T-helper 9 cell (primary cell): ENCODE measurements around the gene RIPOR3.
"Not testable (repeated sequence)": the region's sequence is repeated elsewhere in the genome, so short reads cannot be mapped to it uniquely, and the experiment has no call there.

ENCODE experiments used
- DNase-seq: peaks from one replicate; pipeline ENCODE4 v3.0.0-alpha.2; 2020

RIPOR3 gene

DNA sequence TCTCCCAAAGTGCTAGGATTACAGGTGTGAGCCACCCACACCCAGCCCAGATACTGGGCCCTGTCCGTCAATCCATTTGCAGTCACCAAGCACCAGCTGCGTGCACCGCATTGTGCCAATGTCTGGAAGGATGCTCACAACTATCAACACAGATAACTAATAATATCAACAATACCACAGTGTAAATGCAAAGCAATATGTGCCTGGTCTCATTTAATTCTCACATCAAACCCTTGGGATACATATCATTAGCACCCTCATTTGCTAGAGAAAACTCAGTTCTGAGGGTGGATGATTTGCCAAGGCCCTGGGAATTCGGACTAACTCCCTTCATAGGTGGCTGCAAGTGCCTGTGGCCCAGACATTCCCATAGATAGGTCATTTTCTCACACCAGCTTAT is 14.5 kb downstream of the RIPOR3 start:
- DNase-seq = no peak

DNA sequence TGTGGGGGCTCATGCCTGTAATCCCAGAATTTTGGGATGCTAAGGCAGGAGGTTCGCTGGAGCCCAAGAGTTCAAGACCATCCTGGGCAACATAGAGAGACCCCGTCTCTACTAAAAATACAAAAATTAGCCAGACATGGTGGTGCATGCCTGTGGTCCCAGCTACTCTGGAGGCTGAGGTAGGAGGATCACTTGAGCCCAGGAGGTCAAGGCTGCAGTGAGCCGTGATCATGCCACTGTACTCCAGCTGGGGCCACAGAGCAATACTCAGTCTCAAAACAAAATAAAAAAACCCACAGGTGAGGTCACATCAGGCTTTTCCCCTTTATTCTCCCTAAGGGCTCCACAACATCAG is 15.0 kb downstream of the RIPOR3 start:
- DNase-seq = not testable (repeated sequence)

DNA sequence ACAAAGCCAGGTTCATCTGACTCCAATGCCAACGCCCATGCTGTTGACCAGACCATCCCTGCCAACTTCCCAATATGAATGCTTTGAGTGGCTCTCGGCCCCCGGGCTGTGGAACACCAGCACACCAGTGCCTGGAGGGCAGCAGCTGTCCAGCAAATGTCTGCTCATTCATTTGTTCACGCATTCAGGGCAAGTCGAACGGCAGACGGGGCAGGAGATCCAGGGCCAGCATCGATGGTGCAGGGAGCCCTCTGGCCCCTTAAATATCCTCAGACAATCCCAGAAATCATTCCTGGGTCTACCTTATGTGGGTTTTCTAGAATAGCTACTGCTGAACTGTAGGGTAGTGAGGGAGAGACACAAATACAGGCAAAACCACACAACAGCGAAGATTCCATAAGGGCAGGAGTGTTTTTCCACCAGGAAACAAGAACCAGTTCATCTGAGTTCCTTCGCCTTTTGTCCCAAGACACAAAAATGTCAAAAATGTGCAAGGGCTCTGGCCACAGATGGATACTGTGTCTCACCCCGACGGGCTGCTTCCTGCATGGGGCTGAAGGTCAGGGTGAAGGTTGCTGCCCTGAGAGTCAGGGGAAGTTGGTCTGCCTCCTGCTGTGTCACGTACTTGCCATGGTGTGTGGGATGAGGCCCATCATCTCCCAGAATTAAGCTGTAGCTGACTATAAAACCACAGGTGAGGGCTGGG is 15.5 kb downstream of the RIPOR3 start:
- DNase-seq = no peak

DNA sequence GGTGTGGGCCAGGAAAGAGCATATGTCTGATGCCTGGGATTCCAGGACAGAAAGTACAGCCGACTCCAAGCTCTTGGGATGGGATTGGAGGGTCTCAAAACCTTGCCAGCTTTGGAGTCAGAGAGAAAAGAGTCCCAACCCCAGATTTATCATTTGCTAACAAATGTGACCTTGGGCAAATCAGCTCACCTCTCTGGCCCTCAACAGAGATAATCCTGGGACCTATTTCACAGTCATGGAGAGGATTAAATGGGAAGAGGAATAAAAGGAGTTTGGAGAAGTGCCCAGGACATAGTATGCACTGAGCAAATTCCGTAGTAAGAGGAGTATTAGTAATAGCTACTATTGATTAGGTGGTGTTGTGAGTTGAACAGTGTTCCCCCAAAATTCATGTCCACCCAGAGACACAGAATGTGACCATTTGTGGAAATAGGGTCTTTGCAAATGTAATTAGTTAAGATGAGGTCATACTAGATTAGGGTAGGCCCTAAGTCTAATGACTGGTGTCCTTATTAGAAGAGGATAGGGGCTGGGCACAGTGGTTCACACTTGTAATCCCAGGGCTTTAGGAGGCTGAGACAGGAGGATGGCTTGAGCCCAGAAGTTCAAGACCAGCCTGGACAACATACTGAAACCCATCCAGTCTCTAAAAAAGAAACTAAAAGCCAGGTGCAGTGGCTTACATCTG is 17.1 kb downstream of the RIPOR3 start:
- DNase-seq = no peak

DNA sequence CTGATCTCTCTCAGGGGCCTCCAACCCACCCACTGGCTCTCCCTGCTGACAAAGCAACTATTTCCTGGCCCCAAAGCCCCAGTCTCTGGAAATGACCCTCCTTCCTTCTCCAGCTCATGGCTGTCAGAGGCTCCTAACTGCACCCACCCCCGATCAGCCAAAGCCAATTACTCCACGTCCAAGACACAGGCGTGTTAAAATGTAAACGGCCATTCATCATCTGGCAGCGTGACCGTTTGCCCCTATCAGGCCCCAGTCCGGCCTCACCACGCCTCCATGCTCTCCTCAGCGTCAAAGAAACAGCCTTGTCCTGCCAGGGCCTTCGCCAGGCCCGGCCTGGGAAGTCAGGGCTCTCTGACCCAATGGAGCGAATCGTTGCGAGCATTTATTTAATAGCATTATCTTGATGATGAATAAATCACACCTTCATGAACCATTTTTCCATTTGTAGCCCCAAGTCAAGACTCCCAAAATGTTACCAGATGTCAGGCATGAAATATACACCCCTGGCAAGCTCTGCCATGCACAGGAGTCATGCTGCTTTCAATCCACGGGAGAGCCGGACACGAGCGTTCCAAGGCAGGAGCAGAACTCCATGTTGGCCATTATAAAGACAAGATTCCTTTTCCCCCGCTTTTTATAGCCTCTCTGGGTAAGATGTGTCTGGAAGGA is 17.7 kb downstream of the RIPOR3 start:
- no peak for DNase-seq

DNA sequence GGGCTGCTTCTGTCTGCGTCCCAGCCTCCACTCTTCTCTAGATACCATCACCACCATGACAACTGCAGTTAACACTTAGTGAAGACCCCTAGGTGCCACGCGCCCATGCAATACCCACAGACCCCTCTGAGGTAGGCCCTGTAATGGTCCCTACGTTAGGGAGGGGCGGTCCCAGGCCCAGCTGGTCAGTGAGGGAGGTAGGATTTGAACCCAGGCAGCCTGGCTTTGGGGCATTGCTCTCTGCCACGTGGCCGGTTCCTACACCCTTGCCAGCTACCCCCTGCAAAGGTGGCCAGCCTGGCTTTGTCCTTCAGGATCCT is 18.2 kb downstream of the RIPOR3 start:
- DNase-seq = no peak

DNA sequence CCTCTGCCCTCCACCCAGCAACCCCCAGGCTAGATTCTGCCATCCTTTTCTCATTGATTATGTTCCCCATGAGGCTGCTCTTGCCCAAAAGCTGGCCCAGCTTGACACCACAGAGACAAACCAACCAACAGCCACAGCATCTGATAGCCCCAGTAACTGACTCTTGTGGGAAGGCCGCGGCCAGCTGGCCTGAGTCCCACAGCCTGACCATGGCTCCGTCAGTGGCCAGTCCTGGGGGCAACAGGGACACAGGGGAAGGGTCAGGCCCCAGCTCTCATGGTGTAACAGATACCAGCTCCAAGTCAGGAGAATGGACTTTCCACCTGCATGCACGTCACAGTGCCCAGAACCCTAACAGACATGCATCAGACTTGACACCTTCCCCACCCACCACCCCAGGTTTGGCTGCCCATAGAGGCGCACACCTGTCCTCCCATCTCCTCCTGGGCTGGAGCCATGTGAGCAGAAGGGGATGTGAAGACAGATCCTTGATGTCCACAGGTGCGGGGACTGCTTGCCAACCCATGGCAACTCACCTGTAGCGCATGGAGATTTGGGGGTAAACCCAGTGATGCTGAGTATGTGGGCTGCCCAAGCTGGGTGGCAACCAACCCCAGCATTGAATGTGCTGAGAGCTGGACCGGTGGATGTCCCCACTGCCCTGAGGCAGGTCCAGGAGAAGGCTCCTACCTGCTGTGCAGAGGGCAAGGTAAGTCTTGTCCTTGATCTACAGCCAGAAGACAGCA is 18.8 kb downstream of the RIPOR3 start:
- no peak for DNase-seq

DNA sequence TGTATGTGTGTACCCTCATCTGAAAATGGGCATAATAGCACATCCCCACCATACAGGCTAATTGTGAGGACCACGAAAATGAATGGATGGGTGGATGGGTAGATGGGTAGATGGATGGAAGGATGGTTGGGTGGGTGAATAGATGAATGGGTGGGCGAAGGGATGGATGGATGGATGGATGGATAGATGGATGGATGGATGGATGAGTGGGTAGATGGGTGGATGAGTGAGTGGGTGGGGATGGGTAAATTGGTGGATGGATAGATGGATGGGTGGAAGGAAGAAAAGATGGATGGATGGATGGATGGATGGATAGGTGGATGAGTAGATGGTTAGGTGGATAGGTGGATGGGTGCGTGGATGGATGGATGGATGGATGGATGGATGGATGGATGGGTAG is 19.7 kb downstream of the RIPOR3 start:
- no peak for DNase-seq

DNA sequence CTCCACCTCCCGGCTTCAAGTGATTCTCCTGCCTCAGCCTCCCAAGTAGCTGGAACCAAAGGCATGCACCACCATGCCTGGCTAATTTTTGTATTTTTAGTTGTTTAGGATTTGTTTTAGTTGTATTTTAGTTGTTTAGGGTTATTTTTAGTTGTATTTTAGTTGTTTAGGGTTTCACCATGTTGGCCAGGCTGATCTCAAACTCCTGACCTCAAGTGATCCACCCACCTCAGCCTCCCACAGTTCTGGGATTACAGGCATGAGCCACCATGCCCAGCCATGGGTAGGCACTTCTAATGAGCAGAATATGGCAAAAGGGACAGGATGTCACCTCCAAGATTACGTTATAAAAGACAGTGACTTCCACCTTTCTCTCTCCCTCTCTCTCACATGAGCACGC is 20.3 kb downstream of the RIPOR3 start:
- not testable (repeated sequence) for DNase-seq

DNA sequence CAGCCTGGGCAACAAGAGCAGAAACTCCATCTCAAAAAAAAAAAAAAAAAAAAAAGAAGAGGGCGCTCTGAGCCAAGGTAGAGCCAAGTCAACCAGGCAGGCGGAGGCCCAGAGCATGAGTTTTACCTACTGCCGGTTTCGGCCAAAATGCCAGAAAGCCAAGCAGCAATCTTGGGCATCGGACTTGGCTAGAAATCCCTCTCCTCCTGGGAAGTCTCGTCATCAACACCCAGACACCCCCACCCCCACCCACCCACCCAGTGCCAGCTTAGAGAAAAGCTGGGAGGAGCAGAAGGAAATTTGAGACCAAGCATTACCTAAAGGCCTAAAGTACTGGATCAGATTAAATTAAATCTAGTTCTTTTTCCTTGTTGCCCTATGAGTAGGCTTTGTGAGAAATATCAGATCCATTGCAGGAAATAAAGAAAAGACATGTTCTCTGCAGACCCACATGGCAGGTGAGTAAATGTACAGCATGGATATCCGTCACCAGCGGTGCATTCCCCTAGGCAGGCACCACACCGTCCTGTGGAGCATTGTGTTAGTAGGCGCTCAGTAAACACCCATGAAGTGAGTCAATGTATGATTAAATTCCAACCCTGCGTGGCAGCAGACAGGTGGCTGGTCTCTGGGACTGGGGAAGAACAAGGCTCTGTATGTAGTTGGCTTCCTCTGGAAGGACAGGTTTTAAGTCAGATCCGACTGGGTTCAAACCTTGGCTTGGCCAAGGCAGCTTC is 21.0 kb downstream of the RIPOR3 start:
- no peak for DNase-seq

DNA sequence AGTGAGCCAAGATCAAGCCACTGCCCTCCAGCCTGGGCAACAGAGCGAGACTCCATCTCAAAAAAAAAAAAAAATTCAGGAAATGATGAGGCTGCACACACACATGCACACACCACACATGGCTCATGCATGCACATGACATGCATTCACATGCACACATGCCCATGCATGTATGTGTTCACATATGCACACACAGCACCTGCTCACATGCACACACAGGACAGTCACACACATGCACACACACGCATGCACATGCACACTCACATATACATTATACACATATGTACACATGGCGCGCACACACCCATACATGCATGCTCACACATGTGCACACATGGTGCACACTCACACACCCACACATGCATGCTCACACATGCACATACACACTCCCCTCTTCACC is 22.5 kb downstream of the RIPOR3 start:
- DNase-seq = no peak

DNA sequence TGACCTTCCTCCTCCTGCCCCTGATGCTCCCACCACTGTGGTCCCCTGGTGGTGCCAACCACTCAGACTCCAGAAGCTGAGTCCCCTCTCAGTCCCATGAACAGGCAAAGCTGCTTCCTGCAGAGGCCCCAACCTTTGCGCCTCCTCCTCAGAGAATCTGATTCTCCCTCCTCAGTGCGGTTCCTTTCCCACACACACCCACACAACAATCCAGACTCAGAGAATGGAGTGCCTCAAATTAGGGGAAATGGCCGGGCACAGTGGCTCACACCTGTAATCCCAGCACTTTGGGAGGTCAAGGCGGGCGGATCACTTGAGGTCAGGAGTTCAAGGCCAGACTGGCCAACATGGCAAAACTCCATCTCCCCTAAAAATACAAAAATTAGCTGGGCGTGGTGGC is 23.0 kb downstream of the RIPOR3 start:
- no peak for DNase-seq

DNA sequence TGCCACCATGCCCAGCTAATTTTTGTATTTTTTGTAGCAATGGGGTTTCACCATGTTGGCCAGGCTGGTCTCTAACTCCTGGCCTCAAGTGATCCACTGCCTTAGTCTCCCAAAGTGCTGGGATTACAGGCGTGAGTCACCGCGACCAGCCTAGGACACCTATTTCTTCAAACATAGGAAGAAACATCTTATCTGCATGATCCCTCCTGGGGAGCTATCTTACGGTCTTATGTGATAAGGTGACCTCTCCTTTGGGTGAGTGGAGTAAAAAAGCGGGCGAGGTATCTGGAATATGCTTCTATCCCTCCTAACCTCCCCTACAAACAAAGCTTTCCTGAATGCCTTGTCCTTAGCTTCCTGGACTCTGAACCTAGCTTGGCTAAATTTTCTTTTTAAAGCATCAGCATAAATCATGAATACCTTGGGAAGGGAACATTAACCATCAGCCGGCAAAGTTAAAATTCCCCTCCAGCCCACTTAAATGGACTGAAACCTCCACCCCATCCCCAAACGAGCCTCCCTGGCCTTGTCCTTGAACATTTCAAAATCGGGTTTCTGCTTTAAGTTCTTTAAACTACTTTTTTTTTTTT is 24.5 kb downstream of the RIPOR3 start:
- no peak for DNase-seq

DNA sequence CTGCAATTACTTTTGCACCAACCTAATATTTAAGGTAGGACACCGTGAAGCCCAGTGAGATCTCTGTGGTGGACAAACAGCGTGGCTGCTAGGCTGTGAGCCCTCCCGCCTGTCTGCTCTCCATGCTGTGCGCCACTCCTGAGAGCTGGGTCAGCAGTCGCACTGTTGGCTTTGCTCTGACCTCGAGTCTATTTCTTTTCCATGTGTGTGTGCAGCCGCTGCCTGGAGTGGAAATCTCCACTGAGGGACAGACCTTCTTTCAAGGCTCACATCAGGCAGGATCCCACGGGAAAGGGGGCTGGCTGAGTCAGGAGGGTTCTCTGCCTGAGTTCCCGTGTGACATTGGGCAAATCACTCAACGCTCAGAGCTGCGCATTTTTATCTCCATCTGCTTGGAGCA is 27.1 kb downstream of the RIPOR3 start:
- DNase-seq = no peak

DNA sequence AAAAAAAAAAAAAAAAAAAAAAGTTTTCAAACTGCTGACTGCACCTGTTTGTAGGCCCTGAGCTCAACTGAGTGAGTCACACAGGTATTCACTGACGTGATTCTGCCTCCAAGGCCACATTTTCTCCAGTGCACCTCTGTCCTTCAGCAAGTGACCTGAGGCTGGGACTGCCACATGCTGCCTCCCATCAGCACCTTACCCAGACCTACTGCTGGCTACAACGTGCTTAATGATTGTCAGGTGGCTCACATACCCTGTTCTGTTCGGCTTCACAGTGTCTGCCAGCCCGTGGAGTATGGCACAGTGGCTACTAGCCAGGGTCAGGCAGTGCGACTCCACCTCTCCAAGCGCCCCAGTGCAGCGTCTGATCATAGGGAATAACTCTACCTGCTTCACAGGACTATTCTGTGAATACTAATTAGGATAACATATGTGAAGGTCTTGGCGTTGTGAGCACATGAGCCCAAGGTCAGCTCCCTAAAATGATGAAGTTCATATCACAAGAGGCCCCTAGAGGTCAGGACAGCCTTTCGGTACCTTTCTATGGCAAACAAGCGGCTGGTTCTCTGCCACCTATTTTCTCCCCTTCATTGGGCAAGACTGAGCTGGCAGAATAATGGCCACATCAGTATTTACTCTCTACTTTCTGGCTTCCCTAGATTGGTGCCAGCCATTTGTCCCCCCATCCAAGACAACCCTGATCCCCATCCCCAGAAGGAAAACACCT is 28.1 kb downstream of the RIPOR3 start:
- no peak for DNase-seq

DNA sequence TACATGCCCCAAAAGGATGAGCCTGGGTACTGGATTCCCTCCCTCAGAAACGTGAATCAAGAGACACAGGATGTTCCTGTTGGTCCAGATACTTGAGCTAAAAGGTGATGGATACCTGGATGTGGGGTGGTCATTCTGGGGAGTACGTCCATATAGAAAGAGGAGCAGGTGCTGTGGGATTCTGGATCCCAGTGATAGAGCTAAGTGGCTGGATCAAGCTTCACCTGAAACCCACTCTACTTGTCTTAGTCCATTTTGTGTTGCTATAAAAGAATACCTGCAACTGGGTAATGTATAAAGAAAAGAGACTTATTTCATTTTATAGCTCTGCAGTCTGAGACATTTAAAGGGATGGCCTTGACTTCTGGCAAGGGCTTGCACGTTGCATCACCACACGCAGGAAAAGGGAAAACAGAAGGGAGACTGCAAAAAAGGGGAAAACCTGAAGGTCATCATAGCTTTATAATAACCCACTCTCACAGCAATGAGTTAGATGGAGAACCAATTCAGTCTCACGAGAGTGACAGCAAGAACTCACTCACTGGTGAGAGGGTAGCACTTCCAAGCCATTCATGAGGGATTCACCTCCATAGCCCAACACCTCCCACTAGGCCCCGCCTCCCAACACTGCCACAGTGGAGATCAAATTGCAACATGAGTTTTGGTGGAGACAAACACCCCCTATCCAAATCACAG is 31.2 kb downstream of the RIPOR3 start:
- DNase-seq = no peak

DNA sequence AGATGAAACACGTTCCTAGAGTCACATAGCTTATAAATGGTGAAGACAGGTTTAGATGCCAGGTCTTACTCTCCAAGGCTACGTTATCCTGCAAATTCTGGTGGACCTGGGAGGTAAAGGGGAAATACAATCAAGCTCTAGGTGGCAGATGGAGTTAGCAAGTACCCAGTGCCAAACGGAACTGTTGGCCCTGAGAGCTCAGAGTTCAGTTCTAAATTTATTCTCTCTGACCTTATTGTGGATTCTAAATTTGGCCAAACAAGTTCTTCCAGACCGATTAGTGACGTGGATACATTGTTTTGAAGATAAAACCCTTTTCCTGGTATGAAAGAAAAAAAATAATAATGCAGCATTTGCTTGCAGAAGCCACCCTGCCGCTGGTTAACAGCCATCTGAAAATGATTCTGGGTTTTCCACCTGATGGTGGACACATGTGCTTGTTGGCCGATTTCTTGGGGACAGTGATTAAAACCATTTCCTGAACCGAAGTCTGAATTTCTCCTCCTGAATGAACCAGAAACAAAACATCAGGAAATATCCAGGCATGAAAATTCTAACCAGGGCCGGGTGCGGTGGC is 32.5 kb downstream of the RIPOR3 start:
- DNase-seq = no peak

DNA sequence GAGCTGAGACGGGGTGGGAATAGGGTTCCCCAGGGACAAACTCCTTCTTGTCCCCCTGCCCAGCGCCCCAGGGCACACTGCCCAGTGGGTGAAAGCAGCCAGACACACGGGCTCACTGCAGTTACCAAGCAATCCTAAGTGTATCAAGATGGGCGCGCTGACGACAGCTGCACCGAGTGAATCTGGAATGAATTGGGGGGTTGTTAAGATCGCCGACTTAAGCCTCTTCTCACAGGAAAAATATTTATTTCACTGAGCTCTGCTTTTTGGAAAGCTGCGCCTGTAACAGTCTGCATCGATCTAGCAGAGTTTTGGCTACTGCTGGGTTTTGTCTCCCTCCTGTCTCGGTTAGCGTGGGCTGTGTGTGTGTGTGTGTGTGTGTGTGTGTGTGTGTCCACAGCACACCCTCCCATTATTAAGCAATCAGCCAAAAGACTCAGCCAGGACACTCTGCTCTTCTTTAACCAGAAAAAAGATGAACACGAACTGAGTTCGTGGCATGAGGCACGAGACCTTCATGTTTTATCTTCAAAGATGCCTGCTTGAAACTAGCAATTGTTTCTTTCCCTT is 35.9 kb downstream of the RIPOR3 start:
- no peak for DNase-seq

DNA sequence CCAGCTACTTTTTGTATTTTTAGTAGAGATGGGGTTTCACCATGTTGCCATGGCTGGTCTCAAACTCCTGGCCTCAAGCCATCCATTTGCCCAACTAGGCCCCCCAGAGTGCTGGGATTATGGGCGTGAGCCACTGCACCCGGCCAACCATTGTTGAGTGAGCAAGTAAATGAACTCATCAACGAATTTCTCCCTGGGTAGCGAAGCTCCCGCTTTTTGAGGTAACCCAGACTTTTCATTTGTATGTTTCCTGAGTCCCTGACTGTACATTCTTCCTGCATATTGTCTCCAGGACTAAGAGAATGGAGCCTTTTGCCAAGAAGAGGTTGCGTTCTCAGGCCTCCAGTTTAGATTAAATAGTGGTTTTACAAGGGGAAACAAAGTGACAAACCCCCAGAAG is 36.4 kb downstream of the RIPOR3 start:
- DNase-seq = no peak

DNA sequence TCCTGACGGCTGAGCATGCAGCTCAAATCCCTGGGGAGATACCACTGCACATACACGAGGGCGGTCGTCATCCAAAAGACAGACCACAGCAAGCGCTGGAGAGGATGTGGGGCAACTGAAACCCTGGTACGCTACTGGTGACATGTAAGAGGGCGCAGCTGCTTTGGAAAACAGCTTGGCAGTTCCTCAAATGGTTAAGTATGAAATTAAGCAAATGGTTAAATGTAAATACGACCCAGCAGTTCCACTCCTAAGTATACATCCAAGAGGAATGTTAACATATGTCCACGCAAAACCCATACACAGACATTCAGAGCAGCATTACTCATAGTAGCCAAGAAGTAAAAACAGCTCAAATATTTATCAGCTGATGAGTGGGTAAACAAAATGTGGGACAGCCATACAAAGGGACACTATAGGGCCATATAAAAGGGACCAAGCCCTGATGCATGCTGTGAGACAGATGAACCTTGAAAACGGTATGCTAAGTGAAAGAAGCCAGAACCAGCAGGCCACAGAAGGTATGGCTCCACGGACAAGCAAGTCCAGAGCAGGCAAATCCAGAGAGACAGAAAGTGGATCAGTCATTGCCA is 38.5 kb downstream of the RIPOR3 start:
- DNase-seq = no peak
